Tibial artery (tissue), 4 donors: Measurements from ENCODE around the gene PSMD13.

Experiments used
- DNase-seq, 2 donors: peaks; one replicate each; pipeline ENCODE4 v3.0.0-alpha.2; 2019
- H3K27ac ChIP-seq, 2 donors: fragments of 200-600 bp; sonication (generic) in 1 of 2; 1 replicate in 1 of 2; 2 replicates in 1 of 2; pipeline ENCODE4 v1.5.1; 2018 to 2019; ENCODE audit warnings: mild to moderate bottlenecking in 1 of 2
- H3K27me3 ChIP-seq, 2 donors: fragments of 200-600 bp; sonication (generic) in 1 of 2; one replicate each; pipeline versions ENCODE4 v1.5.1 to v1.6.0; 2016 to 2019
- H3K36me3 ChIP-seq, 3 donors: fragments of 200-600 bp; sonication (generic) in 2 of 3; one replicate each; pipeline ENCODE4 v1.5.1; 2016 to 2019; ENCODE audit warnings: mild to moderate bottlenecking in 2 of 3
- H3K4me1 ChIP-seq, 4 donors: fragments of 200-600 bp; sonication (generic) in 2 of 4; 1 replicate in 3 of 4; 2 replicates in 1 of 4; pipeline ENCODE4 v1.5.1; 2016 to 2019
- H3K4me3 ChIP-seq, 2 donors: fragments of 200-600 bp; sonication (generic) in 1 of 2; 1 replicate in 1 of 2; 2 replicates in 1 of 2; pipeline ENCODE4 v1.5.1; 2018 to 2019; ENCODE audit warnings: mild to moderate bottlenecking in 2 of 2
- H3K9me3 ChIP-seq, 3 donors: fragments of 200-600 bp; sonication (generic) in 1 of 3; one replicate each; pipeline ENCODE4 v1.5.1; 2016 to 2019
- CTCF ChIP-seq, 2 experiments: fragments of 200-600 bp in 1 of 2; fragments of 450-650 bp in 1 of 2; IDR thresholded peaks; one replicate each; pipeline ENCODE4 v1.5.1; 2017 to 2019; ENCODE audit warnings: antibody characterized with exemption in 2 of 2, mild to moderate bottlenecking in 1 of 2, moderate library complexity in 1 of 2
- intact Hi-C: fragments of 100-400 bp; cut with DNase I; formaldehyde crosslinking; loops from one replicate; pipeline ENCODE4 v1.15.0; 2023; ENCODE audit warnings: low total_unique reads

The PSMD13 gene

GRCh38 chr11:204587-205109 lies 32.1 kb upstream of the PSMD13 start:
- Histone ChIP-seq H3K36me3 (peaks cover 17 to 65% (median 35%) of the 10 kb centered on the region in 3 donors), H3K9me3 (no peaks in the 10 kb centered on the region), H3K27me3 (no peaks in the 10 kb centered on the region), H3K27ac (no peak overlapping the region), H3K4me3 (no peak overlapping the region), H3K4me1 (peaks cover 12 to 42% (median 38%) of the 10 kb centered on the region in 4 donors)
- intact Hi-C loops, result loop anchor here (5.0 kb wide), 1 partner anchor 243 kb away; no protein-coding TSS in a partner anchor
- TF ChIP-seq CTCF (IDR thresholded peaks at IDR 0.05), result no peak
- no peak for DNase-seq

DNA sequence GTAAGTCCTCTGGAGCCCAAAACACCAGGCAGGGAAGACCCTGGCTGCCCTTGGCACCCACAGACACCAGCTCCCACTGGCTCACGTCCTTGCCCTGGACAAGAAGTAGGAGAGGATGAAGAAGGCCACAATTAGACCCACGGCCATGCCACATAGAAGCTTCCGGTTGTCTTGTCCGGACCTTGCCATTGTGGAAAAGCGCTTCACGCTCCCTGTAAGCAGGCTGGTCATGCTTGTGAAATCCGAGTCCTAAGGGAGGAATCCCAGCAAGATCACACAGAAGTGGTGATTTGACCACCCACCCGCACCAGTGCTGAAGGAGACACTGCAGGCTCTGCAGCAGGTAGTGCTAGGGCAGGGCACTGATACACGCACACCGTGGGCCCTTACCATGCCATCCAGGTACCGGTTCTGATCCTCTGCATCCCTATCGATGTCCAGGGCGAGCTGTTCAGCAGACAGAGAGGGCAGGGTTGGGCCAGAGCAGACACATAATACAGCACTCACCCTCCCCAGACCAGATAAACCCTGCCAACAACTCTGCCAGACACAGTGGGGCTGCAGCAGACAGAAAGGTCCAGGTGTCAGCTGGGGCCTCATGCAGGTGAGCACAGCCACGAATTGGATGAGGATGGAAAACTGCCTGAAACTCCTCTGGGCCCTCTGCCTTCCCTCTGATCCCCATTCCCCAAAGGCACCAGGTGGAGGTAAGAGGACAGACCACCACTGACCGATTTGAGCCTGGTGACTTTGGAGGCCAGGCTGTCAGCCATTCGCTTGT lies 31.4 kb upstream of the PSMD13 start:
- H3K4me3 ChIP-seq, result peak overlapping the region; percentile 93 to 97
- intact Hi-C loops, result loop anchor here (5.0 kb wide), 1 partner anchor 242 kb away; no protein-coding TSS in a partner anchor
- H3K27ac ChIP-seq, result peak overlapping the region; percentile 96 to 97
- H3K4me1 ChIP-seq, result peaks cover 12 to 49% (median 45%) of the 10 kb centered on the region in 4 donors
- no peaks in the 10 kb centered on the region for H3K9me3 ChIP-seq
- peaks cover 22 to 66% (median 40%) of the 10 kb centered on the region in 3 donors for H3K36me3 ChIP-seq
- DNase-seq, result no peak
- TF ChIP-seq CTCF (IDR thresholded peaks at IDR 0.05), result no peak
- H3K27me3 ChIP-seq, result no peaks in the 10 kb centered on the region

GRCh38 chr11:206002-206384 lies 30.8 kb upstream of the PSMD13 start:
- Histone ChIP-seq H3K9me3 (no peaks in the 10 kb centered on the region), H3K27ac (peak overlapping the region; percentile 96 to 97), H3K4me3 (peak overlapping the region; percentile 93 to 97), H3K4me1 (peaks cover 12 to 55% (median 51%) of the 10 kb centered on the region in 4 donors), H3K36me3 (peaks cover 27 to 66% (median 41%) of the 10 kb centered on the region in 3 donors), H3K27me3 (no peaks in the 10 kb centered on the region)
- intact Hi-C loops, result loop anchor here (5.0 kb wide), 1 partner anchor 241 kb away; no protein-coding TSS in a partner anchor
- no peak for TF ChIP-seq CTCF (IDR thresholded peaks at IDR 0.05)
- no peak for DNase-seq

- H3K36me3 ChIP-seq, result peaks cover 29 to 66% (median 47%) of the 10 kb centered on the region in 3 donors
- peak overlapping the region; percentile 93 to 97 for H3K4me3 ChIP-seq
- H3K27me3 ChIP-seq, result no peaks in the 10 kb centered on the region
- H3K9me3 ChIP-seq, result no peaks in the 10 kb centered on the region
- DNase-seq, result peak in 1 of 2 donors; percentile 76
- intact Hi-C loops, result loop anchor here (5.0 kb wide), 1 partner anchor 241 kb away; no protein-coding TSS in a partner anchor
- no peak for TF ChIP-seq CTCF (IDR thresholded peaks at IDR 0.05)
- peaks cover 12 to 59% (median 53%) of the 10 kb centered on the region in 4 donors for H3K4me1 ChIP-seq
- H3K27ac ChIP-seq, result peak overlapping the region; percentile 96 to 97
Observed at GRCh38 chr11:206526-207207, 30.1 kb upstream of the PSMD13 start.

DNA sequence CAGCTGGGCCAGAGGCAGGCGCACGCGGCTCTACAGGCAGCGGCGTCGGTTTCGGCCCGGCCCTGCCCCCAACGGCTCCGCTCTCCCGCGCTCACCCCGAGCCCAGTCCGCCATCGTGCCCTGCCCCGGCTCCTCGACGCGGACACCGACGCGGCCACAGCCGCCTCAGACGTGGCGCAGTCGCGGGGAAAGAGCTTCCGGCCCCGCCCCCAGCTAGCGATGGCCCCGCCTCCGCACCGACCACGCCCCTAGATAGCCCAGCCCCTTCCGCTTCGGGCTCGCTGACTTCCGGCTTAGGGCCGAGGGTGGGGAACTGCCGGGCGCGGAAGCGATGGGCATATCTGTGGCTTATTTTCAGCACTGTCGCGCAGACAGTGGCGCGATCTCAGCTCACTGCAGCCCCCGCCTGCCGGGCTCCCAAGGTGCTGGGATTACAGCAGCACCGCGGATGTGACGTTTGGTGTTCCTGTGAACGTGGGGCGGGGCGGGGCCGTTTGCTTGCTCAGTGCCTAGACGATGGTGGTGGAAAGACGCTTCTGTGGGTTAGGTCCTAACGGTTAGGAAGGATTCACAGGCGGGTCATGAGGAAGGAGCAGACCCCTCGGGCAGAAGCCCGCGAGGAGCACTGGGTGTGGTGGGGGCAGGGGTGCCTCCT lies 29.4 kb upstream of the PSMD13 start, which contains the start of the genes BET1L and RIC8A:
BET1L (minus strand) TSS at position 192 of the 655 bp plus-strand sequence; CDS start at position 114, 78 bp downstream.
RIC8A (plus strand) TSS at position 501 of the 655 bp plus-strand sequence. CDS start 1,147 bp downstream, outside the sequence.
- intact Hi-C loops, result loop anchor here (5.0 kb wide), 1 partner anchor 240 kb away; no protein-coding TSS in a partner anchor
- peaks cover 12 to 62% (median 53%) of the 10 kb centered on the region in 4 donors for H3K4me1 ChIP-seq

More for the DNA sequence above, 29.4 kb upstream of the PSMD13 start, which contains the start of the genes BET1L and RIC8A:
- DNase-seq, result peak; percentile 99
- Histone ChIP-seq H3K36me3 (peaks cover 35 to 66% (median 53%) of the 10 kb centered on the region in 3 donors), H3K9me3 (no peaks in the 10 kb centered on the region), H3K4me3 (peak within 1 kb of the TSS; percentile 93 to 97), H3K27me3 (no peaks in the 10 kb centered on the region), H3K27ac (peak within 1 kb of the TSS; percentile 96 to 97)
- peak in 1 of 2 experiments; percentile 20 for TF ChIP-seq CTCF (IDR thresholded peaks at IDR 0.05)
